SK-N-SH (cell line): ENCODE measurements around the gene ZFHX3. TPM values are rescaled to one million over a fixed set of nuclear protein-coding genes. Genes with fewer than 3 reads are reported as not detected.
A peak's percentile ranks its signal among the peaks of the same experiment; 100 is the strongest.

Source experiments
- CTCF ChIA-PET: fragments of 300-600, 350-600 bp; formaldehyde crosslinking; extraction: SDS; loops from one replicate; lab custom pipeline; 2021; lab: Yijun Ruan, JAX
- POLR2A ChIA-PET: fragments of 350-600 bp; sonication (Branson Sonifier 250); formaldehyde crosslinking; extraction: SDS; loops from one replicate; lab custom pipeline; 2020; ENCODE audit warnings: antibody characterized with exemption, inconsistent platforms; lab: Yijun Ruan, JAX
- DNase-seq: peaks from one replicate; pipeline ENCODE4 v3.0.0; 2012
- H2AFZ ChIP-seq: fragments of 200-600 bp; sonication (generic); 2 replicates; pipeline ENCODE4 v1.8.1; 2016; ENCODE audit warnings: antibody characterized with exemption, mild to moderate bottlenecking, low read depth
- H3F3A ChIP-seq: fragments of 200-600 bp; sonication (generic); replicated peaks from 2 replicates; pipeline ENCODE3; 2016; ENCODE audit warnings: antibody characterized with exemption, mild to moderate bottlenecking; ENCODE audit not compliant: insufficient read depth
- H3K27ac ChIP-seq, 2 experiments: fragments of 200-500 bp in 1 of 2; fragments of 200-600 bp in 1 of 2; sonication (Bioruptor generic) in 1 of 2; sonication (generic), shearing (Covaris generic) in 1 of 2; 2 replicates each; pipeline versions ENCODE4 v1.5.1 to v1.6.1; 2014 to 2016; ENCODE audit warnings: low read depth in 2 of 2, inconsistent platforms in 1 of 2, low read length in 1 of 2, mild to moderate bottlenecking in 1 of 2, mixed read lengths in 1 of 2
- H3K27me3 ChIP-seq: fragments of 200-600 bp; sonication (generic), shearing (Covaris generic); 2 replicates; pipeline ENCODE4 v1.6.1; 2016; ENCODE audit warnings: mixed run types; ENCODE audit not compliant: insufficient read depth
- H3K36me3 ChIP-seq, 2 experiments: fragments of 200-500 bp in 1 of 2; fragments of 200-600 bp in 1 of 2; sonication (Bioruptor generic) in 1 of 2; sonication (generic) in 1 of 2; replicated peaks in 1 of 2; 2 replicates each; pipeline versions ENCODE3 to v1.5.1; 2014 to 2016; ENCODE audit warnings: low read length in 1 of 2, mild to moderate bottlenecking in 1 of 2; ENCODE audit not compliant: insufficient read depth in 2 of 2, control insufficient read depth in 1 of 2
- H3K4me1 ChIP-seq, 2 experiments: fragments of 200-500 bp in 1 of 2; fragments of 200-600 bp in 1 of 2; sonication (Bioruptor generic) in 1 of 2; sonication (generic), shearing (Covaris generic) in 1 of 2; 2 replicates each; pipeline versions ENCODE4 v1.5.1 to v1.6.1; 2014 to 2016; ENCODE audit warnings: low read depth in 1 of 2, low read length in 1 of 2, mixed run types in 1 of 2; ENCODE audit not compliant: insufficient read depth in 2 of 2, control insufficient read depth in 1 of 2
- H3K4me2 ChIP-seq: fragments of 200-600 bp; sonication (generic), shearing (Covaris generic); 2 replicates; pipeline ENCODE4 v1.6.1; 2017; ENCODE audit warnings: mixed run types
- H3K4me3 ChIP-seq, 2 experiments: fragments of 200-500 bp in 1 of 2; fragments of 200-600 bp in 1 of 2; sonication (Bioruptor generic) in 1 of 2; sonication (generic), shearing (Covaris generic) in 1 of 2; 2 replicates each; pipeline versions ENCODE4 v1.5.1 to v1.8.1; 2014 to 2016; ENCODE audit warnings: low read depth in 2 of 2, inconsistent platforms in 1 of 2, low read length in 1 of 2, mild to moderate bottlenecking in 1 of 2, mixed read lengths in 1 of 2, moderate library complexity in 1 of 2
- H3K79me2 ChIP-seq: fragments of 200-600 bp; sonication (generic); 2 replicates; pipeline ENCODE4 v1.8.1; 2017; ENCODE audit warnings: mild to moderate bottlenecking; ENCODE audit not compliant: insufficient read depth
- H3K9ac ChIP-seq: fragments of 200-600 bp; sonication (generic); 2 replicates; pipeline ENCODE4 v1.6.1; 2017; ENCODE audit warnings: mixed run types
- H3K9me2 ChIP-seq: fragments of 200-600 bp; sonication (generic); 2 replicates; pipeline ENCODE4 v1.6.1; 2017; ENCODE audit warnings: mixed run types
- H3K9me3 ChIP-seq: fragments of 200-600 bp; sonication (generic); 2 replicates; pipeline ENCODE4 v1.6.1; 2017; ENCODE audit warnings: mixed run types, mild to moderate bottlenecking, moderate library complexity
- H4K20me1 ChIP-seq: fragments of 200-600 bp; sonication (generic); 2 replicates; pipeline ENCODE4 v1.6.1; 2017; ENCODE audit warnings: mild to moderate bottlenecking, mixed run types; ENCODE audit not compliant: insufficient read depth
- CHD2 ChIP-seq: fragments of 150-350 bp; IDR thresholded peaks from 2 replicates; pipeline ENCODE4 v1.6.1; 2018; ENCODE audit warnings: low read length; ENCODE audit not compliant: partially characterized antibody
- CTCF ChIP-seq: fragments of 200-600 bp; sonication (generic); IDR thresholded peaks from 2 replicates; pipeline ENCODE4 v1.6.1; 2017; ENCODE audit warnings: antibody characterized with exemption, mild to moderate bottlenecking, moderate library complexity
- ELF1 ChIP-seq: IDR thresholded peaks from 2 replicates; pipeline ENCODE4 v1.4.0; 2012
- EP300 ChIP-seq, 2 experiments: IDR thresholded peaks; 2 replicates each; pipeline versions ENCODE4 v1.4.0 to v1.6.1; 2012; ENCODE audit warnings: borderline replicate concordance in 1 of 2, low read depth in 1 of 2, low read length in 1 of 2
- FOSL2 ChIP-seq: IDR thresholded peaks from 2 replicates; pipeline ENCODE4 v1.4.0; 2012; ENCODE audit warnings: low read depth, mild to moderate bottlenecking, moderate library complexity, borderline replicate concordance
- FOXJ3 ChIP-seq: sonication (generic); formaldehyde crosslinking; IDR thresholded peaks from 2 replicates; pipeline ENCODE4 v1.5.1; 2020; ENCODE audit warnings: mild to moderate bottlenecking, missing genetic modification reagents
- GATA2 ChIP-seq: sonication (generic); formaldehyde crosslinking; IDR thresholded peaks from 2 replicates; pipeline ENCODE4 v1.5.0; 2020; ENCODE audit warnings: mild to moderate bottlenecking, missing genetic modification reagents
- MXI1 ChIP-seq: IDR thresholded peaks from 2 replicates; pipeline ENCODE4 v1.6.1; 2012; ENCODE audit warnings: mild to moderate bottlenecking, low read depth, low read length, improper control_type of control experiment
- NRF1 ChIP-seq: IDR thresholded peaks from 2 replicates; pipeline ENCODE4 v1.6.1; 2012; ENCODE audit warnings: low read depth, mild to moderate bottlenecking, low read length
- RAD21 ChIP-seq: IDR thresholded peaks from 2 replicates; pipeline ENCODE4 v1.6.1; 2012; ENCODE audit warnings: mild to moderate bottlenecking, low read length
- RCOR1 ChIP-seq: fragments of 150-350 bp; IDR thresholded peaks from 2 replicates; pipeline ENCODE4 v1.6.1; 2017; ENCODE audit warnings: antibody characterized with exemption, low read length
- RFX5 ChIP-seq: IDR thresholded peaks from 2 replicates; pipeline ENCODE4 v1.6.1; 2012; ENCODE audit warnings: mild to moderate bottlenecking, improper control_type of control experiment, low read length
- RXRA ChIP-seq: IDR thresholded peaks from 2 replicates; pipeline ENCODE4 v1.4.0; 2012; ENCODE audit warnings: low read depth, mild to moderate bottlenecking, borderline replicate concordance
- SMC3 ChIP-seq: IDR thresholded peaks from 2 replicates; pipeline ENCODE4 v1.6.1; 2012; ENCODE audit warnings: low read depth, low read length, improper control_type of control experiment
- TCF12 ChIP-seq: IDR thresholded peaks from 2 replicates; pipeline ENCODE4 v1.4.0; 2012
- TEAD4 ChIP-seq: IDR thresholded peaks from 2 replicates; pipeline ENCODE4 v1.4.0; 2012; ENCODE audit warnings: mild to moderate bottlenecking, borderline replicate concordance; ENCODE audit not compliant: insufficient read depth
- YY1 ChIP-seq: IDR thresholded peaks from 2 replicates; pipeline ENCODE4 v1.4.0; 2012; ENCODE audit warnings: low read depth, mild to moderate bottlenecking
- ZBTB33 ChIP-seq: IDR thresholded peaks from 2 replicates; pipeline ENCODE4 v1.4.0; 2012; ENCODE audit warnings: low read depth, borderline replicate concordance
- WGBS: methylation state at CpG from one replicate; pipeline ENCODE4 v1.1.6; 2017; ENCODE audit warnings: low lambda C conversion rate; 5-methylcytosine and 5-hydroxymethylcytosine counted together
- polyA plus RNA-seq, 3 experiments: library from polyadenylated mRNA; depleted of rRNA; stranded (reverse); fragments of >200 nt; gene quantifications; 2 replicates each; pipeline ENCODE4 v1.2.3, GENCODE V29; 2012

The ZFHX3 gene
- polyA plus RNA-seq, 1 of the 3 experiments (the other 2 are of a cell fraction) = 2.0 TPM

- WGBS = 75% methylated on average over 12 of the region's 20 CpGs
- H3K4me1 ChIP-seq = peaks cover 8 to 38% of the 10 kb centered on the region in 2 experiments
- H3K4me3 ChIP-seq = peak overlapping the region in 1 of 2 experiments; percentile 7; a peak in 1 of 4 replicates
- no peaks in the 10 kb centered on the region for H3K9me2 ChIP-seq
- peak; percentile 83 for DNase-seq
- no peak overlapping the region for H3K4me2 ChIP-seq
- peak overlapping the region in 1 of 2 experiments; percentile 78; a peak in 2 of 4 replicates for H3K27ac ChIP-seq
- no peaks in the 10 kb centered on the region for H3K27me3 ChIP-seq
- H2AFZ ChIP-seq = no peak overlapping the region
- CTCF ChIA-PET = interaction anchor here (0.6 to 3.9 kb wide), 33 partner anchors 9 to 996 kb away, joined by 3 to 23 read pairs (median 4); no protein-coding TSS in a partner anchor
- H3K79me2 ChIP-seq = peaks cover 64% of the 10 kb centered on the region
- TF ChIP-seq ZBTB33 (no peak), RXRA (no peak), TCF12 (no peak), CTCF (peak; percentile 55), MXI1 (peak; percentile 89), RAD21 (peak; percentile 63), FOXJ3 (CRISPR knock-in tag) (0 out of 2 replicates have a peak, but pooled peaks have one; percentile 59), SMC3 (peak; percentile 17), RFX5 (no peak), NRF1 (no peak), FOSL2 (no peak), ELF1 (no peak), RCOR1 (peak; percentile 18; the same call in 1 of the 2 replicates), EP300 (IDR thresholded peaks at IDR 0.05; ENCODE audit: borderline replicate concordance in 1 of 2, low read depth in 1 of 2, low read length in 1 of 2) (peak in 1 of 2 experiments; percentile 24; a peak in 1 of 4 replicates), CHD2 (peak; percentile 19), YY1 (no peak), TEAD4 (no peak), GATA2 (peak; percentile 58)
- H3F3A ChIP-seq = peaks cover 4% of the 10 kb centered on the region
- H3K9me3 ChIP-seq = no peaks in the 10 kb centered on the region
- H4K20me1 ChIP-seq = peaks cover 22% of the 10 kb centered on the region
- POLR2A ChIA-PET = interaction anchor here (0.8 to 1.4 kb wide), 3 partner anchors 14 to 129 kb away, joined by 4 to 5 read pairs (median 5); no protein-coding TSS in a partner anchor
- H3K36me3 ChIP-seq = peaks cover 10 to 31% of the 10 kb centered on the region in 2 experiments
- H3K9ac ChIP-seq = no peak overlapping the region
These were observed 86.7 kb downstream of the ZFHX3 start for GRCh38 chr16:72961115-72961832.
